ENCODE data around the gene CNIH3. TPM values are rescaled to one million over a fixed set of nuclear protein-coding genes. Genes with fewer than 3 reads are reported as not detected.

CNIH3 gene
- total RNA-seq = 39.6 and 91.5 TPM in 2 replicates

DNA sequence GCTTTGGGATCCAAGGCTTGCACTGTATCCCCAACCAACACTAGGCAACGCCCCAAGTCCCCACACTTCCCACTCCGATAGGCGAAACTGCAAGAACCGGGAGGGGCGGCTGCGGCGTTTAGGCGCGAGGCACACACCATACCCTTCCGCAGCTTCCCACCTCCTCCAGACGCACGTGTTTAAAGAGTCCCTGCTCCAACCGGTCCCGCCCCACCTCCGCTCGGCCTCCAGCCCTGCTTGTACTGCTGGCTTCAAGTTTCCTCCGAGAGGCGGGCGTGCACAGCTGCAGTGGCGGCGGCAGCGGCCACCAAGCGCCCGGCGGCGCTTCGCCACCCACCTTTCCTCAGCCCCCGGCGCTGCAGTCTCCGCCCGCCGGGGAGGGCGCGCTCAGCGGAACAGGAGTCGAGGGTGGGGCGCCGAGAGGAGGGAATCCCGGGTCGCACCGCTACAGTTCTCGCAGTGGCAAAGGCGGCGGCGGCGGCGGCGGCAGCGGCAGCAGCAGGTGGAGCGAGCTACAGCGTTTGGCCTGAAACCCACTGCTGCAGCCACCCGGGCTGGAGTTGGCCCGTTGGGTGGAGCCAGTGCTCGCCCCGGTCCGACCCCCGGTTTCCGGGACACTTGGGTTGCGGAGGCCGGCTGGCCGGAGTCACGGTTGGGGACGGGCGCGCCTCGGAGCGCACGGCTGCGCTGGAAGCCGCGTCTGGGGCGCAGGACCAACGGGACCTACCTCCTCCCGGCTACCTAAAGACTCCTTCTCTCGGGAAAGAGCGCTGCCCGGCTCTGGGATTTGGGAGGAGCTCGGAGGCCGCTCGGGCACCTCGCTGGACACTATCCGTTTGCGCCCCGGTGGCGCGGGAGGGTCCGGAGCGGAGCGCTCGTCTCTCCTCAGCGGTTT, at the start of gene CNIH3:
TSS of gene CNIH3 (plus strand) at position 457 of the 895 bp plus-strand sequence. CDS start 858 bp downstream, outside the sequence.

Other genes with a start within 250 kb of the CNIH3 start
- gene WDR26, start 181.5 kb upstream of the CNIH3 start, total RNA-seq = 68.3 and 81.7 TPM in 2 replicates

Data from placental pericyte (primary cell).